GM12874 (cell line): ENCODE measurements around the gene CABP7.

Experiments used
- CTCF ChIP-seq: IDR thresholded peaks from 2 replicates; pipeline ENCODE4 v1.5.1; 2011; ENCODE audit warnings: low read depth, mild to moderate bottlenecking, control low read depth, low read length, moderate library complexity; ENCODE audit not compliant: insufficient read depth

Gene CABP7

GRCh38 chr22:29717789-29718188 is 2.0 kb upstream of the CABP7 start:
- no peak for TF ChIP-seq CTCF

- TF ChIP-seq CTCF: no peak
These were observed 579 bp upstream of the CABP7 start for GRCh38 chr22:29718949-29719898.

GRCh38 chr22:29720811-29721323 is 1.1 kb downstream of the CABP7 start:
- no peak for TF ChIP-seq CTCF

GRCh38 chr22:29722151-29722550 is 2.3 kb downstream of the CABP7 start:
- no peak for TF ChIP-seq CTCF

- TF ChIP-seq CTCF: no peak
These were observed 2.8 kb downstream of the CABP7 start for GRCh38 chr22:29722587-29722986.

GRCh38 chr22:29723766-29724165 is 4.0 kb downstream of the CABP7 start:
- no peak for TF ChIP-seq CTCF

GRCh38 chr22:29724843-29725242 is 5.0 kb downstream of the CABP7 start:
- no peak for TF ChIP-seq CTCF
